T-cell (primary cell): Measurements from ENCODE around the gene MIF4GD. TPM values are rescaled to one million over a fixed set of nuclear protein-coding genes. Genes with fewer than 3 reads are reported as not detected.

ENCODE experiments used
- ATAC-seq, 4 experiments: fragments of 200-7000 bp in 3 of 4; fragments of 150-1000 bp in 1 of 4; cut with Tn5 transposase; replicated peaks in 1 of 4; 1 replicate in 3 of 4; 2 replicates in 1 of 4; pipeline ENCODE4 v1.10.0; 2021; ENCODE audit warnings: moderate library complexity in 3 of 4, mild to moderate bottlenecking in 2 of 4, moderate number of reproducible peaks in 1 of 4
- CTCF ChIA-PET, 2 donors: fragments of 300-600 bp; sonication (Branson Sonifier 250); formaldehyde crosslinking; loops; one replicate each; lab custom pipeline; 2022; ENCODE audit warnings: antibody characterized with exemption in 2 of 2; lab: Charles Lee
- POLR2A ChIA-PET, 2 donors: fragments of 300-600 bp; sonication (Branson Sonifier 250); formaldehyde crosslinking; loops; one replicate each; lab custom pipeline; 2022; ENCODE audit warnings: antibody characterized with exemption in 2 of 2; lab: Charles Lee
- DNase-seq, 35 experiments: peaks; one replicate each; pipeline versions ENCODE4 v3.0.0 to v3.0.0-alpha.2; 2013 to 2023
- H3K27ac ChIP-seq: one replicate; pipeline ENCODE4 v1.5.1; 2013; ENCODE audit warnings: low read length
- H3K27me3 ChIP-seq, 2 experiments: replicated peaks in 1 of 2; 1 replicate in 1 of 2; 2 replicates in 1 of 2; pipeline versions ENCODE4 v1.6.1 to v1.7.0; 2013; ENCODE audit warnings: low read length in 1 of 2, mixed read lengths in 1 of 2; ENCODE audit not compliant: control insufficient read depth in 2 of 2, insufficient read depth in 2 of 2; ENCODE audit errors: extremely low read depth in 1 of 2
- H3K36me3 ChIP-seq, 2 donors: 1 replicate in 1 of 2; 2 replicates in 1 of 2; pipeline versions ENCODE4 v1.6.1 to v1.7.0; 2013; ENCODE audit warnings: low read length in 1 of 2; ENCODE audit not compliant: control insufficient read depth in 2 of 2, insufficient read depth in 1 of 2; ENCODE audit errors: extremely low read depth in 1 of 2
- H3K4me1 ChIP-seq, 2 experiments: 1 replicate in 1 of 2; 2 replicates in 1 of 2; pipeline versions ENCODE4 v1.6.1 to v1.7.0; 2013; ENCODE audit warnings: low read length in 2 of 2, mixed read lengths in 1 of 2; ENCODE audit not compliant: insufficient read depth in 2 of 2, control insufficient read depth in 1 of 2; ENCODE audit errors: extremely low read depth in 1 of 2
- H3K4me3 ChIP-seq, 2 donors: 1 replicate in 1 of 2; 2 replicates in 1 of 2; pipeline versions ENCODE4 v1.5.1 to v1.7.0; 2013; ENCODE audit warnings: mild to moderate bottlenecking in 2 of 2, low read length in 1 of 2, moderate library complexity in 1 of 2; ENCODE audit not compliant: control insufficient read depth in 1 of 2; ENCODE audit errors: extremely low read depth in 1 of 2
- H3K9me3 ChIP-seq: 2 replicates; pipeline ENCODE4 v1.7.0; 2013
- H3K27ac Mint-ChIP-seq, 2 donors: one replicate each; pipeline ENCODE4 v1.8.0; 2020 to 2021; ENCODE audit warnings: mild to moderate bottlenecking in 2 of 2, mixed read lengths in 2 of 2
- H3K27me3 Mint-ChIP-seq, 2 donors: one replicate each; pipeline ENCODE4 v1.8.0; 2021 to 2022; ENCODE audit warnings: mixed read lengths in 2 of 2
- H3K36me3 Mint-ChIP-seq: one replicate; pipeline ENCODE4 v1.8.0; 2021; ENCODE audit warnings: mixed read lengths
- H3K4me1 Mint-ChIP-seq, 3 donors: one replicate each; pipeline ENCODE4 v1.8.0; 2020 to 2022; ENCODE audit warnings: mixed read lengths in 3 of 3, mild to moderate bottlenecking in 1 of 3
- H3K4me3 Mint-ChIP-seq, 3 donors: one replicate each; pipeline ENCODE4 v1.8.0; 2020 to 2022; ENCODE audit warnings: mild to moderate bottlenecking in 3 of 3, mixed read lengths in 3 of 3, moderate library complexity in 3 of 3
- H3K9me3 Mint-ChIP-seq, 3 donors: one replicate each; pipeline ENCODE4 v1.8.0; 2020 to 2022; ENCODE audit warnings: mixed read lengths in 3 of 3
- WGBS: methylation state at CpG from one replicate; pipeline ENCODE4 v1.1.5; 2013; ENCODE audit warnings: missing lambda C conversion rate; ENCODE audit not compliant: insufficient coverage; 5-methylcytosine and 5-hydroxymethylcytosine counted together
- total RNA-seq, 35 experiments: library from RNA in 6 of 35; stranded (reverse) in 6 of 35; fragments of 120-200 nt in 1 of 35; gene quantifications; one replicate each; pipeline versions ENCODE4 v1.2.1 to v1.2.4 and lab custom pipeline; 2013 to 2026

The MIF4GD gene
- total RNA-seq, 5 donors from 2014 or later (not counting 1 experiment from before 2014, with no cell fraction given) = 27.1 to 45.6 (median 39.2) TPM

DNA sequence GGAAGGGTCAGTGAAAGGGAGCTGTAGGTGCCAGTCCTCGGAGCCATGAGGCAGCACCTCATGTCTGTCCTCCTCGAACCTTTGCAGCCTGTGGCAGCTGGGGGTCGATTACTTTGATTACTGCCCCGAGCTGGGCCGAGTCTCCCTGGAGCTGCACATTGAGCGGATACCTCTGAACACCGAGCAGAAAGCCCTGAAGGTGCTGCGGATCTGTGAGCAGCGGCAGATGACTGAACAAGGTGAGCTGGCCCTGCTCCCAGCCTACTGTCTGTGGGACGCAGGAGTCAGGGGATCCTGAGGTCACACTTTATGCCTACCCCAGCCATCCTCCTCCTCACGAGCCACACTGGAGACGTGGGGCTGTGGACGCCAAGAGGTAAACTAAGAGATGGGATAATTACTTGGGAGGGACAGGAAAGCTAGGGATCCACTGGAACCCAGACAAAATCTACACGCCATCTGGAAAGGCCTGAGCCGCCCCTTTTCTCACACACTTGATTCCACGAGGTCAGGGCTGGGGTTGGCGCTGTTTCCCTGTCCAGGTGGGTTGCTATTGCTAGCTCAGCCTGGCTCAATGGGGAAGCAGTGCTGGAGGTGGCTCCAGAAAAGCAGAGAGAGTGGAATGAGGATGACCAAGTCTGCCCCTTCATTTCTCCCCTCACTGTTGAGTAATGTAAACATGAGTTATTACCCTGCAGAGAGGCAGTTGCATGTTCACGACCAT, 39.1 kb downstream of the MIF4GD start:
- peaks cover 19 to 71% of the 10 kb centered on the region in 2 donors for H3K36me3 ChIP-seq
- Mint-ChIP-seq H3K4me3 (no peak overlapping the region), H3K9me3 (no peaks in the 10 kb centered on the region), H3K4me1 (no peaks in the 10 kb centered on the region), H3K27me3 (no peaks in the 10 kb centered on the region), H3K36me3 (peaks cover 49% of the 10 kb centered on the region), H3K27ac (no peak overlapping the region)
- H3K27ac ChIP-seq = no peak overlapping the region
- ChIA-PET CTCF (no interaction called here), POLR2A (no interaction called here)
- H3K9me3 ChIP-seq = no peaks in the 10 kb centered on the region
- no peaks in the 10 kb centered on the region for H3K27me3 ChIP-seq
- WGBS = 97% methylated on average over 9 of the region's 18 CpGs
- no peaks in the 10 kb centered on the region for H3K4me1 ChIP-seq
- ATAC-seq (no peak), DNase-seq (no peak)
- no peak overlapping the region for H3K4me3 ChIP-seq

DNA sequence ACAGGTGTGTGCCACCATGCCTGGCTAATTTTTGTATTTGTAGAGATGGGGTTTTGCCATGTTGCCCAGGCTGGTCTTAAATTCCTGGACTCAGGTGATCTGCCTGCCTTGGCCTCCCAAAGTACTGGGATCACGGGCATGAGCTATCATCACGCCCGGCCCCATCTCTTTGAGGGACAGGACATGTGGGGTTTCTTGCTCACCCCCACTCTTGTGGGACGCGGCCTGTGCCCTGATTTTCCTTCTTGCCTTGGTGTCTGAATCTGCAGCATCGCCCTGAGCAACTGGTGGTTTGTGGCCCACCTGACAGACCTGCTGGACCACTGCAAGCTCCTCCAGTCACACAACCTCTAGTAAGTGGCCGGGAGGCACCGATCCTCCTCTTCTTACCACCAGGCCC, 40.0 kb downstream of the MIF4GD start:
- no peak overlapping the region for H3K4me3 ChIP-seq
- no peak overlapping the region for H3K27ac ChIP-seq
- no peak for DNase-seq
- no peaks in the 10 kb centered on the region for H3K4me1 ChIP-seq
- no peaks in the 10 kb centered on the region for H3K27me3 ChIP-seq
- ChIA-PET CTCF (interaction anchor here (0.6 to 1.2 kb wide), 3 partner anchors 11 to 168 kb away, joined by 3 to 8 read pairs (median 5); no protein-coding TSS in a partner anchor), POLR2A (no interaction called here)
- H3K27ac Mint-ChIP-seq = no peak overlapping the region
- H3K4me1 Mint-ChIP-seq = no peaks in the 10 kb centered on the region
- no peaks in the 10 kb centered on the region for H3K9me3 Mint-ChIP-seq
- H3K27me3 Mint-ChIP-seq = no peaks in the 10 kb centered on the region
- no peak for ATAC-seq
- H3K4me3 Mint-ChIP-seq = no peak overlapping the region
- H3K9me3 ChIP-seq = no peaks in the 10 kb centered on the region
- 100% methylated on average over 4 of the region's 8 CpGs for WGBS
- H3K36me3 Mint-ChIP-seq = peaks cover 43% of the 10 kb centered on the region
- H3K36me3 ChIP-seq = peaks cover 19 to 71% of the 10 kb centered on the region in 2 donors

DNA sequence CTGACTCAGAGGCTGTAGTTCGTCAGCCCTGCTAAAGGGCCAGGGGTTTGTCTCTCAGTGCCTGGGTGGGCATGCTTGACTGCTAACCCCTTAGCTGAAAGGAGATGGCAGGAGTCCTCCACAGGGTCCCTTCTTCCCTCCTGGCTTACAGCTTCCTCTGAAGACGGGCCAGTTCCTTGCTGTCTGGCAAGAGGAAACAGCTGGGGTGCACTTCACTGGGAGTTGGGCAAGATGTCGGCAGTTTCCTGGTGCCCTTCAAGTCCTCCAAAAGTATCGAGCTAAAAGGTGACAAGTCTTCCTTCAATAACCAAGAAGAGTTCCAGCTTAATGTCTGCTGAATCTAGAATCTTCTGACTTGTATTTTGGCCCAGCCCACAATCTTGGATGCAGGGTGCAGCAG, 42.2 kb downstream of the MIF4GD start:
- peaks cover 42% of the 10 kb centered on the region for H3K36me3 Mint-ChIP-seq
- no peak overlapping the region for H3K4me3 ChIP-seq
- CTCF ChIA-PET = no interaction called here
- H3K36me3 ChIP-seq = peaks cover 21 to 73% of the 10 kb centered on the region in 2 donors
- H3K27ac Mint-ChIP-seq = no peak overlapping the region
- no peaks in the 10 kb centered on the region for H3K9me3 ChIP-seq
- no peaks in the 10 kb centered on the region for H3K9me3 Mint-ChIP-seq
- DNase-seq = no peak
- POLR2A ChIA-PET = interaction anchor here (0.6 kb wide), 2 partner anchors 8 to 156 kb away, joined by 5 to 6 read pairs; no protein-coding TSS in a partner anchor
- no peak overlapping the region for H3K27ac ChIP-seq
- no peaks in the 10 kb centered on the region for H3K4me1 Mint-ChIP-seq
- no peak for ATAC-seq
- no peak overlapping the region for H3K4me3 Mint-ChIP-seq
- no peaks in the 10 kb centered on the region for H3K27me3 Mint-ChIP-seq
- H3K4me1 ChIP-seq = no peaks in the 10 kb centered on the region
- H3K27me3 ChIP-seq = no peaks in the 10 kb centered on the region
- 98% methylated on average over 4 of the region's 4 CpGs for WGBS

DNA sequence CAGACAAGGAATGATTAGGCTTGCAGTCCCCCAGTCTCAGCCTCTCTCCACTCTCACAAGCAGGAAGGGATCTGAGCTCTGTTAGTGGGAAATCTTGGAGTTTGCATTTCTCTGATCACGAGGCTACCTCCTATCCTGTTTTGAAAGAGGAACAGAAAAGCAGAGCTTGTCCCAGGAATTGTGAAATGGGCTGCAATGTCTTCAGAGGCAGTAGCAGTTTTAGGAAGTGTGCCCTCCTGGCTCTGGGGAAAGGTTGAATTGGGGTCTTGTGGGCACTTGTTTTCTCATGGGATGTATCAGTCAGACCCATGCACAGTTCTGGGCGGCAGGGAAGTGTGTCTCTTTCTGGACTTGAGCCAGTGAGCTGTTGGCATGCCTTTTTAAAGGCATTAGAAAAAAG, 42.7 kb downstream of the MIF4GD start:
- no peak for DNase-seq
- POLR2A ChIA-PET = interaction anchor here in 1 of 2 donors (0.6 kb wide), 1 partner anchor 155 kb away, joined by 5 read pairs; no protein-coding TSS in a partner anchor
- CTCF ChIA-PET = no interaction called here
- peaks cover 42% of the 10 kb centered on the region for H3K36me3 Mint-ChIP-seq
- ATAC-seq = no peak
- H3K27me3 Mint-ChIP-seq = no peaks in the 10 kb centered on the region
- WGBS = 100% methylated on average over 1 of the region's 2 CpGs
- no peaks in the 10 kb centered on the region for H3K4me1 ChIP-seq
- no peak overlapping the region for H3K27ac ChIP-seq
- no peaks in the 10 kb centered on the region for H3K4me1 Mint-ChIP-seq
- H3K36me3 ChIP-seq = peaks cover 21 to 73% of the 10 kb centered on the region in 2 donors
- no peaks in the 10 kb centered on the region for H3K9me3 Mint-ChIP-seq
- no peak overlapping the region for H3K27ac Mint-ChIP-seq
- no peak overlapping the region for H3K4me3 Mint-ChIP-seq
- no peaks in the 10 kb centered on the region for H3K27me3 ChIP-seq
- no peak overlapping the region for H3K4me3 ChIP-seq
- H3K9me3 ChIP-seq = no peaks in the 10 kb centered on the region

DNA sequence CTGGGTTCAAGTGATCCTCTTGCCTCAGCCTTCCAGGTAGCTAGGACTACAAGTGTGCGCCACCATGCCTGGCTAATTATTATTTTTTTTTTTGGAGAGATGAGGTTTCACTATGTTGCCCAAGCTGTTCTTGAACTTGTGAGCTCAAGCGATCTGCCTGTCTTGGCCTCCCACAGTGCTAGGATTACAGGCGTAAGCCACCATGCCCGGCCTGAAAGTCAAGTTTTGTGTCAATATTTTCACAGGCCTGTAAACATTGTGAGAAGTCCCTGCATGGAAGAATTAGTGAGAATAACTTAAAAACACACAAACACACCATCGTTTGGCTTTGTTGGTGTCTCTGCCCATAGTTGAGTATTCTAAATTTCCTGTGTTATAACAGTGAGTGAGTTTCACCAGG, 43.3 kb downstream of the MIF4GD start:
- 94% methylated on average over 2 of the region's 5 CpGs for WGBS
- ChIA-PET CTCF (no interaction called here), POLR2A (interaction anchor here in 1 of 2 donors (0.7 kb wide), 1 partner anchor 227 kb away, joined by 11 read pairs; no protein-coding TSS in a partner anchor)
- ATAC-seq (no peak), DNase-seq (no peak)
- H3K27ac ChIP-seq = no peak overlapping the region
- H3K4me1 Mint-ChIP-seq = no peaks in the 10 kb centered on the region
- H3K27me3 Mint-ChIP-seq = no peaks in the 10 kb centered on the region
- H3K9me3 ChIP-seq = no peaks in the 10 kb centered on the region
- H3K9me3 Mint-ChIP-seq = no peaks in the 10 kb centered on the region
- H3K27ac Mint-ChIP-seq = no peak overlapping the region
- peaks cover 42% of the 10 kb centered on the region for H3K36me3 Mint-ChIP-seq
- peaks cover 17 to 67% of the 10 kb centered on the region in 2 donors for H3K36me3 ChIP-seq
- no peaks in the 10 kb centered on the region for H3K4me1 ChIP-seq
- no peaks in the 10 kb centered on the region for H3K27me3 ChIP-seq
- no peak overlapping the region for H3K4me3 ChIP-seq
- no peak overlapping the region for H3K4me3 Mint-ChIP-seq

DNA sequence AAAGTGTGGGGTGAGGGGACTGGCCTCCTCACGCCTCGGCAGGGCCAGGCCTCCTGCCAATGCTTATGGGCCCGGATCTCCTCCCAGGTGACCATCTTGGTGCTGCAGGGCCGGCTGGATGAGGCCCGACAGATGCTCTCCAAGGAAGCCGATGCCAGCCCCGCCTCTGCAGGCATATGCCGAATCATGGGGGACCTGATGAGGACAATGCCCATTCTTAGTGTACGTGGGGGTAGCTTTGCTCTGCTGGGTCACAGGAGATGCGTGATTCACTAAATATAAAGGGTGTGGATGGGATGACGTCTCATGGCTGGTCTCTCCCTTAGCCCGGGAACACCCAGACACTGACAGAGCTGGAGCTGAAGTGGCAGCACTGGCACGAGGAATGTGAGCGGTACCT, 46.0 kb downstream of the MIF4GD start:
- Mint-ChIP-seq H3K27ac (no peak overlapping the region), H3K9me3 (no peaks in the 10 kb centered on the region), H3K36me3 (peaks cover 31% of the 10 kb centered on the region), H3K4me3 (no peak overlapping the region), H3K27me3 (no peaks in the 10 kb centered on the region), H3K4me1 (peaks cover 0 to 3% (median 0%) of the 10 kb centered on the region in 3 donors)
- Histone ChIP-seq H3K4me3 (no peak overlapping the region), H3K27me3 (no peaks in the 10 kb centered on the region), H3K27ac (no peak overlapping the region), H3K36me3 (peaks cover 10 to 54% of the 10 kb centered on the region in 2 donors), H3K9me3 (no peaks in the 10 kb centered on the region), H3K4me1 (no peaks in the 10 kb centered on the region)
- ChIA-PET POLR2A (no interaction called here), CTCF (interaction anchor here (0.6 kb wide), 2 partner anchors 24 to 383 kb away, joined by 3 to 4 read pairs; no protein-coding TSS in a partner anchor)
- 88% methylated on average over 11 of the region's 14 CpGs for WGBS
- DNase-seq (no peak), ATAC-seq (no peak)
